Adipose tissue (tissue), 3 donors: ENCODE measurements around the gene EXOSC9. TPM values are rescaled to one million over a fixed set of nuclear protein-coding genes. Genes with fewer than 3 reads are reported as not detected.
"Not testable (repeated sequence)": the region's sequence is repeated elsewhere in the genome, so short reads cannot be mapped to it uniquely, and the experiment has no call there.

Source experiments
- H3K27ac ChIP-seq: one replicate; pipeline ENCODE4 v1.5.1; 2013; ENCODE audit warnings: low read depth, low read length
- whole genome bisulfite sequencing, 3 donors: extraction: QIAGEN DNeasy Blood & Tissue Kit; methylation state at CpG; one replicate each; pipeline ENCODE4 v1.1.7; 2013; 5-methylcytosine and 5-hydroxymethylcytosine counted together
- polyA plus RNA-seq, 3 donors: library from polyadenylated mRNA; stranded (reverse); fragments of 200-250 nt; gene quantifications; one replicate each; pipeline ENCODE4 v1.2.3, GENCODE V29; 2013
- donor health status: healthy with polysubstance abuse.
- donor health status: Bipolar disorder and iron deficiency.
- donor health status: healthy.

Gene EXOSC9, protein sequence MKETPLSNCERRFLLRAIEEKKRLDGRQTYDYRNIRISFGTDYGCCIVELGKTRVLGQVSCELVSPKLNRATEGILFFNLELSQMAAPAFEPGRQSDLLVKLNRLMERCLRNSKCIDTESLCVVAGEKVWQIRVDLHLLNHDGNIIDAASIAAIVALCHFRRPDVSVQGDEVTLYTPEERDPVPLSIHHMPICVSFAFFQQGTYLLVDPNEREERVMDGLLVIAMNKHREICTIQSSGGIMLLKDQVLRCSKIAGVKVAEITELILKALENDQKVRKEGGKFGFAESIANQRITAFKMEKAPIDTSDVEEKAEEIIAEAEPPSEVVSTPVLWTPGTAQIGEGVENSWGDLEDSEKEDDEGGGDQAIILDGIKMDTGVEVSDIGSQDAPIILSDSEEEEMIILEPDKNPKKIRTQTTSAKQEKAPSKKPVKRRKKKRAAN
- 10 to 100 TPM; 10.8 to 16.1 (median 15.6) TPM for polyA plus RNA-seq

DNA sequence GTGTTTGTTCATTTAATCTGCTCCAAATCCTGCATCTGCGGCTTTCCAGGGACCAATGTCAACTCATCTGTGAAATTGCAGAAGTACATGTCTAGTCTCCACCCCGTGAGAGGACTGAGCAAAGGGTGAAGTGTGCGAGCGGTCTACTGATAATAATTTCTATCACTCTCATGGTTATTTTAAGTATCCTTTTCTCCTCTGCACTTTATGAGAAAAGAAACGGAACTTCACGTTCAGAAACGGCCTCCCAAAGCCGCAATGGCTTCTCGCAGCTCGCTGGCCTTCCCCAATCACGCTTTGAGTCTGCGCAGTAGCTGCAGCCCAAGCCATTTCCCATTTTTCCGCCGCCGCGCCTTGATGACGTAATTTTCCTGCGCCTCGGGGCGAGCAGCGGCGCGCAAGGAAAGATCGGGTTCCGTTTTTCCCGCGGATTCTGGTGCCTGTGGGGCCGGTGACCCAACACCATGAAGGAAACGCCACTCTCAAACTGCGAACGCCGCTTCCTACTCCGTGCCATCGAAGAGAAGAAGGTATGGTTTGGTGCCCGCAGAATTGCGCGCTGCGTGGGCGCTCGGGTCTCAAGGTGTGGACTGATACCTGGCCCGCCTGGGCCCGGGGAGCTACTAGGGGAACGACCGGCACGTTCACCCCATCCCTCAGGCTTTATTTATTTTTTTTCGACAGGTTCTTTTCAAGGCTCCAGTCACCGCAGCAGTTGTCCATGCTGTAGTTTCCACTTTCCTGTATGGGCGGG, at the start of gene EXOSC9:
TSS of gene EXOSC9 (plus strand) at position 363 of the 754 bp plus-strand sequence. CDS start at position 465, 102 bp downstream.
- WGBS, 3 donors, result 0 to 1% (median 1%) methylated on average over 48 of the region's 48 CpGs
- peak within 1 kb of the TSS; percentile 53 for H3K27ac ChIP-seq

DNA sequence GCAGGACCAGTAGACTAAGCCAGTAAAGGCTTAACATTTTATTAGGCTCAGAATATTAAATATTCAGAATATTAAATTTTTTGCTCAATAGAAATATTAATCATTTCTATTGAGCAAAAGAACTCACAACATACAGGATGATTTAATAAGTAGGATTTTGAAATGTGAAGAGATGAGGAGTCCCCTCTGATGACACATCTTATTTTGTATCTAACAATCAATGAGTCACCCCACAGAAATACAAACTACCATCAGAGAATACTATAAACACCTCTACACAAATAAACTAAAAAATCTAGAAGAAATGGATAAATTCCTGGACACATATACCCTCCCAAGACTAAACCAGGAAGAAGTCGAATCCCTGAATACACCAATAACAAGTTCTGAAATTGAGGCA, 49.0 kb upstream of the EXOSC9 start:
- H3K27ac ChIP-seq, result not testable (repeated sequence)
- WGBS, 3 donors, result 70 to 93% (median 79%) methylated on average over 1 of the region's 1 CpG

DNA sequence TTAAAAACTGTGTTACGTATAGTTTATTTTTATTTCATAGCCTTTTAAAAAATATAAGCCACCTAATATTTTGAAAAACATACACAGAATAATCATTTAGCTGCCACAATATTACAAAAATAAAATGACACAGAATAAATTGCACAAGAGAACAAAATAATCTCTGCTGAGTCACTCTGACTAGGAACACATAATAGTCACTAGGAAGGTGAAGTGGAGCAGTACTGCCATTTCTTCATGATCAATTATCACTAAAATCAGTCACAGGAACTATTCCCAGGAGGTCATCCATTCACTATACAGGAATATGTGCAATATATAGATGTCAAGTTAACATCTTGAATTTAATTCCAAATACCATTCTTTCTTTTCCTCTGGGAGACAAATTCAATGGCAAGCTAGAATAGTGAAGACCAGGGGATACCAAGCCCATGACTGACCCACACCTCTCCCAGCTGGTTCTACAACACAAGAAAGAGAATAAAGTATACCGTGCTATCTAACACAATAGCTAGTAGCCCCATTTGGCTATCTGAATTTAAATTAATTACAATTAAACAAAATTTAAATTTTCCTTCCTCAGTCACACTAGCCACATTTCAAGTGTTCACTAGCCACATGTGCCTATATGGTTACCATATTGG, 42.1 kb upstream of the EXOSC9 start:
- H3K27ac ChIP-seq, result no peak overlapping the region
- 83 to 89% (median 89%) methylated on average over 2 of the region's 2 CpGs for WGBS, 3 donors

DNA sequence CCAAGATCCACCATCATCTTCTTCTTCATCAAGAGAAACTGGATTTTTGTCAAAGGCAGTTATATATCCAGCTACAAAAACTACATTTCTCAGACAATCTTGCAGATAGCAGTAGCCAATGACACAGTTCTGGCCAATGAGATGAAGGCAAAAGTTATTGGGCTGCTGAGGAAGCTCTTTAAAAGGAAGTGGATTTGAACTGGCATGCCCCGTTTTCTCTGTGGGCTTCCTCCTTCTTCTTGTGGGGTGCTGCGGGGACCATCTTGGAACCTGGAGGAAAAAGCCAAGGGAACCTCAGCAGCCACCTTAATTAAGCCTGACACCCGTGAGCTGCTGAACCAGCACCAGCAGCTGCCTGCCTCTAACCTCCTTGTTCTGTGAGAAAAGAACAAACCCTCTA, 40.9 kb upstream of the EXOSC9 start:
- WGBS, 3 donors, result 56 to 57% (median 56%) methylated on average over 3 of the region's 3 CpGs
- H3K27ac ChIP-seq, result no peak overlapping the region

DNA sequence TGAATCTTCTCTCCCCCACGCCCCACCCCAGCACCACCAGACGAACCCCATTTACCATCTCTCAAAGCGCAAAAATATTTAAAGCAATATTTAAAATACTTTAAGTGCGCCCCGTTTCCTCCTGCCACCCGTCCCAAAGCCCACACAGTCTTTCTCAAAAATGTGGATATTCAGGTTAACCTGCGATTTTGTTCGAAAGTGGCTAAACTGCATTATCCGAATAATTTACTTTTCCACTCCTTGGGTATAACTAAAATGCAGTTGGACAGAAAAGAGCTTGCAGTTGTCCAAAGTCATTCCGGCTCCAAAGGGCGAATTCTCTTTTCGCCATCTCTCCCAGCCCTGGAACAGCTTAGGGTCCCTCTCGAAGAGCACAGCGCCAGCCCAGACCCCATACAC, 36.8 kb upstream of the EXOSC9 start:
- WGBS, 3 donors, result 11 to 21% (median 20%) methylated on average over 14 of the region's 14 CpGs
- H3K27ac ChIP-seq, result no peak overlapping the region

DNA sequence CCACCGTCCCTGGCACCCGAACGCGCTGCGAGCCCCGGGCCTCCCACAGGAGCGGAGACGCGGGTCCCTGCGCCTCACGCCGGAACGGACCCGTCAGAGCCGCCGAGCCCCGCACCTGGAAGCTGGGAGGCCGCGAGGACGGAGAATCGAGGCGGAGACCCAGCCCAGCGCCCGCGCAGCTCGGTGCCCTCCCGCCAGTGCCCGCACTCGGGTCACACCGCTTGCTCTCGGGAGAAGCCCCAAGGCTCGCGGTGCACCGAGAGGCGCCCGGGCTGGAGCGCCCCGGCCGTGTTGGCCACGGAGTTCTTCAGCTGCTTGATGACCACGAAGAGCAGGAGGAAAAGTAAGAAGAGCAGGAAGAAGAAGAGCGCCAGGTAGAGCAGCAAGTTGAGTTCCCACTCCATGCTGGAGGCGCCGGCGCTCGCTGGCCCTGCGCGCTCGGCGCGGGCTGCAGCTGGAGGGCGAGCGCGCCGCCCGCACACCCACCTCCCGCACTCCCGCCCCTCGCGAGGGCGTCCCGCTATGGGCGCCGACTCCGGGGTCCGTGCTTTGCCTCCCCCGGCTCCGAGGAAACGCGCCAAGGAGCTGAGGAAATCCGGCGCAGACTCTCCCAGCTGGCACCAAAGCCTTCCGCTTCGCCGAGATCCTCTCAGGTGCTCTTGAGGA, 36.3 kb upstream of the EXOSC9 start, which contains the start of gene SMIM43:
TSS of gene SMIM43 (minus strand) at position 463 of the 666 bp plus-strand sequence. CDS start at position 404, 59 bp downstream.
- 0 to 2% (median 1%) methylated on average over 63 to 75 of the region's 75 CpGs for WGBS, 3 donors
- no peak within 1 kb of the TSS for H3K27ac ChIP-seq

DNA sequence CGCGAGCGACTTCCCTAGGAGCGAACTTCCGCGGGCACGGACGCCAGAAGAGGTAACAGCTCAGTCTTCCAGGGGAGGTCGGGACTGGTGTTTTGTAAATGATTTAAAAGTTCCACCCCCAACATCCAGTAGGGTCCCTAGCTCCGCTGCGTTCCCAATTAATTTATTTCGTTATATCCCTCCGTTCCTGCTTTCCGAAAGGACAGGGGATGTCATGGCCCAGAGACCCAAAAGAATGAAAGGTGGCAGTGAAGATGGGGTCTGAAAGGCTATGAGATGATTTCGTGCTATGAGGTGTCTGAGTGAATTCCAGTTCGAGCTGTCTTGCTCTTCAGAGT, 35.8 kb upstream of the EXOSC9 start:
- H3K27ac ChIP-seq, result no peak overlapping the region
- 9 to 17% (median 15%) methylated on average over 16 of the region's 16 CpGs for WGBS, 3 donors

DNA sequence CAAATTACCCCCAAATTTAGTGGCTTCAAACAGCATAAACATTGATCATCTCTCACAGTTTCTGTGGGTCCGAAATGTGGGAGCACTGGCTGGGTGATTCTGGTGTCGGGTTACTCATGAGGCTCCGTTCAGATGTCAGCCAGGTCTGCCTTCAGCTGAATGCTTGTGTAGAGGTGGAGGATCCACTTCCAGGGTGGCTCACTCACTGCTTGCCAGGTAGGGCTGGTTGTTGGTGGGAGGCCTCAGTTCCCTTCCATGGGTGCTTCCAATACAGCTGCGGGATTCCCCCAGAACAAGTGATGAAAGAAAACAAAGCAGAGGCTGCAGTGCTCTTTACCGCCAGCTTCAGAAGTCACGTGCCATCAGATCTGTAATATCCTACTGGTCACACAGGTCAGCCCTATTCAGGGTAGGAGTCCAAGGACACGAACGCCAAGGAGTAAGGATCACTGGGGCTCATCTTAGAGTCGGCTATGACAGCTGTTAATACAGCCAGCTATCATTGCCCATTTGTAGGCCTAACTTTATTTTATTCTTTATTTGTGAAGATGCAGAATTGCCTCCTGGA, 35.1 kb upstream of the EXOSC9 start:
- no peak overlapping the region for H3K27ac ChIP-seq
- WGBS, 3 donors, result 67 to 92% (median 91%) methylated on average over 9 of the region's 9 CpGs

DNA sequence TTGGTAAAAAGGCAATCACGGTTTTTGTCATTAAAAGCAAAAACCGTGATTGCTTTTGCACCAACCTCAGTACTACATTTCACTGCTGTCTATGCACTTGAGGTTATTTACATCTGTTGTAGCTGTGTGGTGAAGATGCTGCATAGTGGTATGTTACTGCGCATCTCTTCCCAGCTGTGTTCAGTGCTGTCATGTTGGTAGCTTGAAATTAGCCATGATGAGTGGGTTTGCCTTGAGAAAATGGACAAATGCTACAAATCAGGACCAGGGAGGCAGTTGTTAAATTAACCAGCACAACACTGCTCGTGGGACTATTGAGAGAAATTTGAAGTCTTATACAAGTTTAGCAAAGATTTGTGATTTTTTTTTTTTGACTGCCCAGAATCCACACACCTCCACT, 34.0 kb upstream of the EXOSC9 start:
- H3K27ac ChIP-seq, result no peak overlapping the region
- 82 to 91% (median 89%) methylated on average over 4 of the region's 4 CpGs for WGBS, 3 donors

DNA sequence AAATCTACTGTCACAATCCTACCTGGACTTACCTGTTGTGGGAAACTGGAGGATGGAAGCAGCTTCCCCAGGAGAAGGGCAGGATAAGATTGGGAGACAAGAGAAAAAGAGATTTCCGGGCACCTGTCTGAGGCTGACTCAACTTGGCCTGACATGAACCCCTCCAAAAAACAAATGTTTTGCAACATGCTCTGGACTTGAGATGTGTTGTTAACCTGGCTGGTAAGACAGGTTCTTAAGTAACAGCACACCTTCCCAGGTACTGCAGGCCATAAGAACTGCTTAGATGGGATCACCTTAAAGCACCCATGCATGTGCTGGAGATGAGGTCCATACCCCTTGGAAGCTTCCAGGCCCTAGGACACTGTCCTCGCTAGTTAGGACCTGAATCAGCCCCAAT, 31.8 kb upstream of the EXOSC9 start:
- WGBS, 3 donors, result 70 to 94% (median 82%) methylated on average over 2 of the region's 2 CpGs
- H3K27ac ChIP-seq, result no peak overlapping the region

DNA sequence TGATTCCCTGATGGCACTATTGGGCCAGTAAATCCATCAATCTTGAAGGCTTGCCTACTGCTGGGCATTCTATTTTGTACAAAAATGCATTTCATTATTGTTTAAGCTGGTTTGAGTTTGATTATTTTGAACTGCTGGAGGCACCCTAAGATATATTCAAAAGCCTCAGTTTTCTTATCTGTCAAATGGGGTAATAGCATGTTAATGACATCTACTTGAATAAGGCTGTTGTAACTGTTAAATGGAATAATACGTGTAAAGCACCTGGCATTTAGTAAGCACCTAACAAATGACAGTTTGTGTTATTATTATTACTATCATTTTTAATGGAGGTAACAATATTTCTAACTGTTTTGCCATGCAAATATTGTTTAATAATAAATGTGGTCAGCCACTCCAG, 29.3 kb upstream of the EXOSC9 start:
- WGBS, 3 donors, result 82 to 94% (median 91%) methylated on average over 1 of the region's 1 CpG
- H3K27ac ChIP-seq, result no peak overlapping the region

DNA sequence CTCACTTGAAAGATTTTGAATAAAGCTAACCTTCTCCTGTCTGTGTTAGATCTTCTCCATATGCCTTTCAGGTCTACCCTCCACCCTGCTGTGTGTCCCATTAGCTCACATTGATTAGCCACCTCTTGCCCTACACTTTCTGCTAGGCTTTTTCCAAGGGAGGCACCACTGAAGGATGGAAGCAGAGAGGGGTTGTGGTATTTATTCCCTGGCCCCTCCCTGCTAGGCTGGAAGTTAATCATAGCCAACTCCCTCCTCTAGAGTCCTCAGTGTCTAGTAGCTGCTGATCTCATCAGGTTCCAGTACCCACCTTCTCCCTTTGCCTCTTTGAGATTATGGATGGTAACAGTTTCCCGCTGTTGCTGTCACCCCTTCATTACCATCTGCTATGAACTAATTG, 27.2 kb upstream of the EXOSC9 start:
- 90 to 96% (median 92%) methylated on average over 1 of the region's 1 CpG for WGBS, 3 donors

DNA sequence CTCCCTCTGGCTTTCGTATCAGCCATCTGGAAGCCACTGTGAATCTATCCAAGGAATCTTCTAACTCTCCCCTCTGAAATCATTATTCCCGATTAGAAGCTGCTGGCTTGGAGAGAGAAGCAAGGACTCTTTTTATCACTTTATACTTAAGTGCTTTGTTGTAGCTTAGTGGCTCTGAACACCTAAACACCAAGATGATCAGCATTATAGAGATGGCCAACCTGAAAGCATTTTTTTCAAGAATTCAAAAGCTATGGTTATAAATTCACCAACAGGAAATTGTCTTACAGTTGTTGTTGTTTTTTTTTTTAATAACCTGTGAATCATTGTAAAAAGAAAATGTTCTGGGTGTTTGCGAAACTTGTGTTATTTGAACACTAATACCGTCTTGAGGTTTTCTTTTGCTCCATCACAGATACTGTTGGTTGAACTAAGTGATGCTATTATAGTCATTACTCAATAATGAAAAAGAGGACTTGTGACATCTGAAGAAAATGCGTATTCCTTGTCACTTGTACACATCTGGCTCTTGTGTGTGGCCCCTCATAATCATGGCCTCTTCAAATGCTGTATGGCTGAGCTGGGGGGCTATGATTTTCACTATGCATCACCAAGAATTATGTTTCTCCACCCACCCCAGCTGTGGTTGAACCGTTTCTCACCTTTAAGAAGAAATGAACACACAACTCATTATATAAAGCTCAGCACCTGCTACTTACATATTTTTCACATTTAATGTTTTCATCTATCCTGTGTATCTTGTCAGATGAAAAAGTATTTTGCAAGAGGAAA, 24.3 kb upstream of the EXOSC9 start:
- 75 to 83% (median 81%) methylated on average over 6 of the region's 6 CpGs for WGBS, 3 donors
- H3K27ac ChIP-seq, result no peak overlapping the region

More for the DNA sequence above, 27.2 kb upstream of the EXOSC9 start:
- H3K27ac ChIP-seq, result no peak overlapping the region

DNA sequence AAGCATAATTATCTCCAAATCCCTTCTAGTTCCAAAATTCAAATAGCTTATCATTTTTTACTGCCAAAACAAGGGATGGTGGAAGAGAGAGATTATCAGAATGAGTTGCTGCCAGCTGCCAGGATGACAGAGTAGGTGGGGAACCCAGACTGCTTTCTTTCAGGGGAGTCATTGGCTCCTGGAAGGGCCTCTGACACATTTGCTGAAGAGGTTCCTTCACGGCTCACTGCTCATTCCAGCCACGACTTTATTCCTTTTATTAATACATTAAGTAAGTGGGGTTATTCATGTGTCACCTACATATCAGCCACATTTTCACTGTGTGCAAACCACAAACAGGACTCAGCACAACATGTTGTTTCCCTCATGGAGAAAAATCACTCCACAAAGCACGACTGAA, 23.5 kb upstream of the EXOSC9 start:
- WGBS, 3 donors, result 28 to 42% (median 38%) methylated on average over 3 of the region's 3 CpGs
- no peak overlapping the region for H3K27ac ChIP-seq

DNA sequence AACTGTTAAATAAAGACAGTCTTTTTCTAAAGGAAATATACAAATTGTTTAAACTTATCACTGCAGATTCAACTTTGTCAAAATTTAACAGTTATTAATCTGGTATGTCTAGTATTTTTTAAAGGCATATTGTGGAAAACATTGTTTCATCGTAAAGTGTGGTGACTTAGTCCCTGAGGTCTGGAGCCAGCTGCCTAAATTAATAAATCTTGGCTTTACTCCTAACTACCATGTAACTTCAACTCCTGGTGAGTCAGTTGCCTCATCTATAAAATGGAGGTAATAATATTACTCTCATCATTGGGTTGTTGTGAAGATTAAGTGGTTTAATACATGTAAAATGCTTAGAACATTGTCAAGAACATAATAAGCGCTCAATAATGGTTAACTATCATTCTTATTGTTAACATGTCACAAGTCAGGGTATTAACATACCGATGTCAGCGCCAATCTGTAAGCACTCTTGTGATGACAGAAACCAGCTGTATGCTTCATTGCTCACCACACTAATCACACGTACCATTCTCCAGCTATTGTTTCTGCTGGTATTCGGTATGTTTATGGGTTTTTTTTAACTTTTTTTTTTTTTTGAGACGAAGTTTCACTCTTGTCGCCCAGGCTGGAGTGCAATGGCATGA, 22.0 kb upstream of the EXOSC9 start:
- no peak overlapping the region for H3K27ac ChIP-seq
- 69% methylated on average over 8 of the region's 8 CpGs for WGBS, 3 donors

DNA sequence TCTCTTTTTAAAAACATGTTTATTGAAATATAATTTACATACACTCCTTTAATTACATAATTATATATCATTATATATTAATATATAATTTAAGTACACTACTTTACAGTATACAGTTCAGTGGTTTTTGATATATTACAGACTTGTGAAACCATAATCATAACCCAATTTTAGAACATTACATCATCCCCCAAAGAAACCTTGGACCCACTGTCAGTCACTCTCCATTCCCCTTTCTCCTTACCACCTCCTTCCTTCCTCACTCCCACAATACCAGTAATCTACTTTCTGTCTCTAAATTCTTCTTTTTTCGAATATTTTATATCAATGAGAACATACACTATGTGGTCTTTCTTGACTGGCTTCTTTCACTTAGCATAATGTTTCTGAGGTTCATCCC, 17.9 kb upstream of the EXOSC9 start:
- 47 to 76% (median 73%) methylated on average over 1 of the region's 1 CpG for WGBS, 3 donors
- no peak overlapping the region for H3K27ac ChIP-seq

DNA sequence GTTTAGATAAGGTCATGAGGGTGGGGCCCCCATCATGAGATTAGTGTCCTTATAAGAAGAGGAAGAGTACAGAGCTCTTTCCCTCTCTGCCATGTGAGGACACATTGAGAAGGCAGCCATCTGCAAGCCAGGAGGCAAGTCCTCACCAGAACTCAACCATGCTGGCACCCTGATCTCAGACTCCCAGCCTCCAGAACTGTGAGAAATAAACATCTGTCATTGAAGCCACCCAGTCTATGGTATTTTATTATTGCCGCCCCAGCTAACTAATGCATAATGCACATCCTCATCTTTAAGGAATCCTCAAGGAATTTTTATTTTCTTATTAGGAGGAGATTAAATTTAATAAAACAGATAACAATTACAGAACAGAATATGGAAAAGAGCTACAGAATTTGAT, 16.7 kb upstream of the EXOSC9 start:
- WGBS, 3 donors, result 41 to 98% (median 43%) methylated on average over 1 of the region's 1 CpG
- no peak overlapping the region for H3K27ac ChIP-seq
